ENCODE data around the gene BAG3. TPM values are rescaled to one million over a fixed set of nuclear protein-coding genes. Genes with fewer than 3 reads are reported as not detected.

The BAG3 gene
- total RNA-seq, 1 donor from 2014 or later: 39.1 TPM

GRCh38 chr10:119667562-119668328, 16.6 kb downstream of the BAG3 start:
- peak; percentile 21 for TF ChIP-seq CTCF (conservative IDR thresholded peaks at IDR 0.05; ENCODE audit: low read depth, low read length)
- peak; percentile 85 for DNase-seq (ENCODE audit: low read depth)
- no peak overlapping the region for H3K4me3 ChIP-seq (ENCODE audit: low read depth, low read length)

- H3K4me3 ChIP-seq (ENCODE audit: low read depth, low read length): no peak overlapping the region
- DNase-seq (ENCODE audit: low read depth): no peak
- TF ChIP-seq CTCF (conservative IDR thresholded peaks at IDR 0.05; ENCODE audit: low read depth, low read length): no peak
Measured at GRCh38 chr10:119668461-119668860, 17.3 kb downstream of the BAG3 start.

- TF ChIP-seq CTCF (conservative IDR thresholded peaks at IDR 0.05; ENCODE audit: low read depth, low read length): no peak
Measured at GRCh38 chr10:119669331-119669730, 18.2 kb downstream of the BAG3 start.

GRCh38 chr10:119669975-119670640, 18.9 kb downstream of the BAG3 start:
- no peak for TF ChIP-seq CTCF (conservative IDR thresholded peaks at IDR 0.05; ENCODE audit: low read depth, low read length)
- no peak for DNase-seq (ENCODE audit: low read depth)
- H3K4me3 ChIP-seq (ENCODE audit: low read depth, low read length): no peak overlapping the region

More at GRCh38 chr10:119669331-119669730, 18.2 kb downstream of the BAG3 start:
- no peak overlapping the region for H3K4me3 ChIP-seq (ENCODE audit: low read depth, low read length)
- no peak for DNase-seq (ENCODE audit: low read depth)

- TF ChIP-seq CTCF (conservative IDR thresholded peaks at IDR 0.05; ENCODE audit: low read depth, low read length): no peak
- H3K4me3 ChIP-seq (ENCODE audit: low read depth, low read length): no peak overlapping the region
- no peak for DNase-seq (ENCODE audit: low read depth)
Measured at GRCh38 chr10:119670717-119671116, 19.5 kb downstream of the BAG3 start.

- no peak for DNase-seq (ENCODE audit: low read depth)
- no peak for TF ChIP-seq CTCF (conservative IDR thresholded peaks at IDR 0.05; ENCODE audit: low read depth, low read length)
- H3K4me3 ChIP-seq (ENCODE audit: low read depth, low read length): no peak overlapping the region
Measured at GRCh38 chr10:119671381-119671780, 20.2 kb downstream of the BAG3 start.
